ENCODE data around the gene OR13J1.
A peak's percentile ranks its signal among the peaks of the same experiment; 100 is the strongest.

The OR13J1 gene

GRCh38 chr9:35859310-35859989 lies 10.8 kb downstream of the OR13J1 start:
- no peak for DNase-seq (ENCODE audit: low read depth)

- no peak for DNase-seq (ENCODE audit: low read depth)
These were observed 11.7 kb downstream of the OR13J1 start for GRCh38 chr9:35858458-35858857.

- no peak for DNase-seq (ENCODE audit: low read depth)
These were observed 13.3 kb downstream of the OR13J1 start for GRCh38 chr9:35856882-35857281.

GRCh38 chr9:35856206-35856605 lies 14.0 kb downstream of the OR13J1 start:
- no peak for DNase-seq (ENCODE audit: low read depth)

GRCh38 chr9:35854091-35854762 lies 16.0 kb downstream of the OR13J1 start:
- DNase-seq (ENCODE audit: low read depth), result no peak

DNA sequence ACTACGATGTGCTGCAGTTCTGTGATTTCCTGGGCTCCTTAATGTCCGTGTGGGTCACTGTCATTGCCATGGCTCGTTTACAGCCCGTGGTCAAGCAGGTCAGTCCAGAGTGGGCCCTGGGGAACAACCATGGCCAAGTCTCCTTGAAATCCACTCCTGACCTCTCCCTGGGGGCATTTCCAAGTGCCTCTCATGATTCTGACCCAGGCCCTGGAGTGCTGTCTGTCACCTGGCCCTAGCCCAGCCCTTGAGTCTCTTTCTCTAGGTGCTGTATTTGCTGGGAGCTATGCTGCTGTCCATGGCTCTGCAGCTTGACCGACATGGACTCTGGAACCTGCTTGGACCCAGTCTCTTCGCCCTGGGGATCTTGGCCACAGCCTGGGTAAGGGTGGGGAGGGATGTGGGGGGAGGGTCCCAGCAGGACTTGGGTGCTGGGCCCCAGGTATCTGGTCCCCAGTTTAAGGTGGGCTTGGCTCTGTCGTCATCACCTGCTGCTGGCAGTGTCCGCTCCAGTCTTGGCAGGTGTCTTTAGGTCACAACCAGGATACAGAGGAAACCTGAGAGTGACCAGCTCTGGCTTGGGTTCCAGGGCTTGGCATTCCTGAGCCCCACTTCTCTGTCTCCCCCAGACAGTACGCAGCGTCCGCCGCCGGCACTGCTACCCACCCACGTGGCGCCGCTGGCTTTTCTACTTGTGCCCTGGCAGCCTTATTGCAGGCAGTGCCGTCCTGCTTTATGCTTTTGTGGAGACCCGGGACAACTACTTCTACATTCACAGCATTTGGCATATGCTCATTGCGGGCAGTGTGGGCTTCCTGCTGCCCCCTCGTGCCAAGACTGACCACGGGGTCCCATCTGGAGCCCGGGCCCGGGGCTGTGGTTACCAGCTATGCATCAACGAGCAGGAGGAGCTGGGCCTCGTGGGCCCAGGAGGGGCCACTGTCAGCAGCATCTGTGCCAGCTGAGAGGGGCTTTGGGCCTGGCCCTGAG lies 17.0 kb downstream of the OR13J1 start:
- DNase-seq (ENCODE audit: low read depth), result no peak

DNA sequence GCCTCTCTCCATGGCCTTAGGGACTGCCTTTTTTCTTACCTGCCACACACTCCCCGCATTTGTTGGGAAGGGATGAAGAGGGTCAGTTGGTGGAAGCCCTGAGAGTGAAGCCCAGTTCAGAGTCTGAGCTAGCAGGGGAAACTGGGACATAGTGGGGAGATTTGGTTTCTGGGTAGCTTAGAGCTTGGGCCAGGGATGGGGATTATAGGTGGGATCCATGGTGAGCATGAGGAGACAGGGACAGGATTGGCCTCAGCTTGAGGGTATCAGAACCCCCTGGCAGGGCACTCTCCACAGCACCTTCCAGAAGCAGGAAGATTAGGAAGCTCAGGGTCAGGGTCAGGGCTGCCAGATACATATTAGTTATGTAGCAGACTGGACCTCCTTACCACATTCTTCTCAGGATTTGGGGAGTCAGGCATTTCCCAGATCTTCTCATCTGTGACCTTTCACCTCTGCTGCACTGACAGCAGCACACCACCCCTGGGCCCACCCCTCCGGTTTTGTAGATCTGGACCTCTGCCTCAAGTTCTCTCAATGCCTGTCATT lies 17.9 kb downstream of the OR13J1 start:
- DNase-seq (ENCODE audit: low read depth), result no peak

DNA sequence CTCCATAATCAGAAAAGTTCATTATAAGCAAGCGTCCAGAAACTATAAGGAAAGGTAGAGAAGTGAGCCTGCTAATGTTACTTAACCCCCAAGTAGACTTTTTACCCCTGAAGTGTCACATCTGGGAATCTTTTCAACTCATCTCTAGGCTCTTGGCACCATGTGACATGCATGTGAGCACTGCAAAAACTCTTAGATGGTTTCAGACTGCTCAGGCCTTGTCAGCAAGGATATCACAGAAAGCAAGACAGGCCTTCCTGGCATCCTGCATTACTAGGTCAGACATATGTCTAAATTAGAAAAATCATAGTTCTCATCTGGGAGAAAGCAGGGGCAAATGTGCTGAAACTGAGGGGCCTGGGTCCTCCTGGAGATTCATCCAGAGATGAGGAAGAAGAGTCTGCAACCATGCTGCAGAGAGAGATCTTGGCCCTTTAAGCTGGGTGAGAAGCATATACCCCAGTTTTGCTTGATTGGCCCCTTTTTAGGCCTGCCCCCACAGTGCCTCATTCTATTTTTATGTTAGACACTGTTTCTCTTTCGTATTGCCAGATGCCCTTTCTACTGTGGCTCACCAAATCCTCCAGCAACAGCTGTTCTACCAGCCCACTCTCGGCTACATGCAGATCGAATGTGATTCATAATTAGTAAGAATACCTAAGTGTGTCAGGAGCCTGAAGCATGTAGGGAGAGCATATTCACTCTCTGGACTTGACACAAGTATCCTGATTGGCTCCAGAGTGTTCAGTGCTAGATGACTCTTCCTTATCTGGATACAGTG lies 22.2 kb downstream of the OR13J1 start:
- DNase-seq (ENCODE audit: low read depth), result peak; percentile 82

- no peak for DNase-seq (ENCODE audit: low read depth)
These were observed 24.1 kb downstream of the OR13J1 start for GRCh38 chr9:35845824-35846771.

DNA sequence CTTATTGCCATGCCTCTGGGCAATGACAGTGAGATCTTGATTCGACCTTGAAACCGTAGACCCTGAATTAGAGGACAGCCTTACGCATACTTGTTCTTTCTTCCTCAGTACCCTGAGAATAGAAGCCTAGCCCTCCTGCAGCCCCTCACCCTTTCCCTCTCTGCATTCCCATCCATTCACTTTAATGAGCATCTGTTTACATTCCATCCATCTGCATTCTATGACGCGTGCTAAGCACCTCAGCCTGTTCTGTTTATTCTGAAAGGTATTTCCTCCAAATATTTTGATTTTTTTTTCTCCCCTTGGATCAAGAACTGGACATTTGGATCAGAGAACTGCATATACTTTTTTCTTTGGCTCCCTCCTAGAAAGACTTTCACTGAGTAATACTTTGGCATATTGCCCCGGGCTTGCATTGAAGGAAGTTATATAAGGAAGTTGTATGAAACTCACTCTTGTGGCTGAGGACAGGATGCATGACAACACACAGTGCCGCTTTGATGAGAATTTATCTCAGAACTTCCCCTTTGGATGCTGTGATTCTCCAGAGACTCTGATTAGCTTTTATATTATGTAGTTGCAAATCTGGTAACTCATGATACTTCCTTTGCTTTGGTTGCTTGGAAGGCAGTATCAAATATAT lies 25.5 kb downstream of the OR13J1 start:
- peak; percentile 95 for DNase-seq (ENCODE audit: low read depth)

DNA sequence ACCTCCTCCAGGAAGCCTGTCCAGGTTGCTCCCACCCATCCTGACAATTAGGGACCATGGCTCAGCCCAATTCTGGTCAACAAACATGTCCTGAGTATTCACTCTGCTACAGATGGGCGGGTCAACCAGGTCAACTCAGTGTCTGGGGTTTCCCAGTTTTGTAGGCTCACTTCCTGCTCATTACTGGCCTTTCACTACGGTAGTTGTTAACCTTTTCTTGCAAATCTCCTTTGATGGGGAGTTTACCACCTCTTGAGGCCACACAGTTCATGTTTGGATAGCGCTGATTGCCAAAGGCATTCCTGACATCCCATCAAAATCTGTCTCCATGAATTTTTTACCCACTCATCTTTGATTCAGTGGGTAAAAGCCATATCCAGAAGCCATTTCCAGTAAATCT lies 27.4 kb downstream of the OR13J1 start:
- no peak for DNase-seq (ENCODE audit: low read depth)

DNA sequence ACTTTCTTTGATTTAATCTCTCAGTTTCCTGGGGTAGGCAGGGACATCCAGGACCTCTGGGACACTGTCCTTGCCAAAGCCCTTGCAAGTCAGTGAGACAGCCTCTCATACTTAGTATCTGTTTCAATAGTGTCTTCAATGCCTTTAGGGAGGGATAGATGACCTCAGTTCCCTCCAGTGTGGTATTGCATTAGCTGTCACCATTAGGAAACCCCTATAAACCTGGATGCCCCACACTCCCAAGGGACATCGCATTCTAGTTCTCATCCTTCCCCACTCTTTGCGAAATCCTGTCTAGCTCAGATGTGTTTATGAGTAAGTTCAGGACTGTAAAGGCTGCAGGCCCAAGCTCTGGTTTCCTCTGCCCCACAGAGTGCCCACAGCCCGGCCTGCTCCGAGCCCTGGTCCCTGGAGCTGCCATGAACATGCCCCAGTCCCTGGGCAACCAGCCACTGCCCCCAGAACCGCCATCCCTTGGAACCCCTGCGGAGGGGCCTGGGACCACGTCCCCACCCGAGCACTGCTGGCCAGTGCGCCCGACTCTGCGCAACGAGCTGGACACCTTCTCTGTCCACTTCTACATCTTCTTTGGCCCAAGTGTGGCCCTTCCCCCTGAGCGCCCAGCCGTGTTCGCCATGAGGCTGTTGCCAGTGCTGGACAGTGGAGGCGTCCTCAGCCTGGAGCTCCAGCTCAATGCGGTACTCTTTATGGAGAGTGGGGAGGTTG lies 28.0 kb downstream of the OR13J1 start:
- no peak for DNase-seq (ENCODE audit: low read depth)

- DNase-seq (ENCODE audit: low read depth), result no peak
These were observed 28.6 kb downstream of the OR13J1 start for GRCh38 chr9:35841645-35841900.

GRCh38 chr9:35840881-35841644 lies 29.1 kb downstream of the OR13J1 start:
- DNase-seq (ENCODE audit: low read depth), result no peak

DNA sequence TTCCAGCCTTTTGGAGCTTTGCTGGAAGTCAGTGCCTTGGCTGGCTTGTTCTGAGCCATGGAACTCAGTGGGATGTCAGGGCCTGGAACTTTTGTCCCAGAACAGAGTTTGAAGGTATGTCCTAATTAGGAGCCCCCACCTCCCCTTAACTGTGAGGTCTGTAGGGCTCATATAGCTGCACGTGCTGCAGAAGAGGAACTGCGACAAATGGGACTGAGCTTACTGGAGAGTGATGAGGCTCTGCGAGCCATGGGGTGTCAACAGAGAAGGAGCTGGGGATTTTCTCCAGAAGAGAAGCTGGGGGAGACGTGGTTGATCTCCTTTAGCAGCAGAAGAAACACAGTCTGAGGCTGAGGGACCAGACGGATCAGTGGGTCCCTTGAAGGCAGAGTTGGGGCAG lies 30.3 kb downstream of the OR13J1 start:
- no peak for DNase-seq (ENCODE audit: low read depth)

- DNase-seq (ENCODE audit: low read depth), result no peak
These were observed 33.6 kb downstream of the OR13J1 start for GRCh38 chr9:35836595-35836994.

DNA sequence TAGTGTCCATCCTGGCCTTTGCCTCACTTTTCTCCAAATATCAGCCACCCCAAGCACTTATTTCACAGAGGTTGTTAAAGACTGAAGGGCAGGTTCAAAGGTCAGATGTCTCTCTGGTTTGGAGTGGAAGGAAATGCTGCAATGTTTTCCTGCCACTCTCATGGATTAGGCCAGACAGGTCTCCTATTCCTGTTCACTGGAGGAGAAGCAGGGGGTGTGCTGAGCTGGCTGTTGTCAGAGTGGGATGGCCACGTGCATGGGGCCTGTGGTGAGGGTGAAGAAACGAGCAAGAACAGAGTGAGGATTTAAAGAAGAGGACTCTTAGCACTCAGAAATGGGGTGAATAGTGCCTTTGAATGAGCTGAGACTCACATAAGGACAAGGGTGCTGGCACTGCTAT lies 34.4 kb downstream of the OR13J1 start:
- no peak for DNase-seq (ENCODE audit: low read depth)

- no peak for DNase-seq (ENCODE audit: low read depth)
These were observed 35.0 kb downstream of the OR13J1 start for GRCh38 chr9:35835216-35835632.

All from stromal cell of bone marrow (primary cell).